IPS-NIHi7 (cell line): Measurements from ENCODE around the gene LSAMP.

ENCODE experiments used
- DNase-seq: peaks from one replicate; pipeline ENCODE4 v3.0.0; 2012; ENCODE audit warnings: mixed read lengths; ENCODE audit errors: extremely low spot score

The LSAMP gene

DNA sequence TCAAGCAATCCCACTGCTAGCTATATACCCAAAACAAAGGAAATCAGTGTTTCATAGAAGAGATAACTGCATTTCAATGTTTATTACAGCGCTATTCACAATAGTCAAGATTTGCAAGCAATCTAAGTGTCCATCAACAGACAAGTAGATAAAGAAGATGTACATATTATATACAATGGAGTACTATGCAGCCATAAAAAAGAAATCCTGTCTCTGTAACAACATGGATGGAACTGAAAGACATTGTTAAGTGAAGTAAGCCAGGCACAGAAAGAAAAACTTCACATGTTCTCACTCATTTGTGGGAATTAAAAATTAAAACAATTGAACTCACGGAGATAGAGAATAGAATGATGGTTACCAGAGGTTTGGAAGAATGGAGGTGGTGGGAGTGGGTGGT, 89.2 kb downstream of the LSAMP start:
- DNase-seq: no peak

DNA sequence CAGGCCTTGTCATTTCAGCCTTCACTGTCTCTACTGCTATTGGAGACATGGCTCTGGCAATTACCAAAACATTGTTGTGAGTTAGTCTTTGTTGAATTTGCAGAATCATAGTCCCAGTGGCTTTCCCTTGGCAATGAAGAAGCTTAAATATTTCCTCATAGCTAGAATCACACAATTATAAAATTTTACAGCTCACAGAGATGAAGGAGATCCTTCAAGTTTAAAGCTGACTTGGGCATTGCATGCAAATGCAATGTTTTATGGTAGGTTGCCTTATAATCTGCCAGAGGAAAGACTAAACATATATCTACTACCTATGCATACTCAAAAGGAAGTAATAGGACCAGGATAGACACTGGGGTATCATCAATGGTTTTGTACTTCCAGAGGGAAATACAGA, 90.9 kb downstream of the LSAMP start:
- no peak for DNase-seq

GRCh38 chr3:116350119-116350733, 95.1 kb downstream of the LSAMP start:
- no peak for DNase-seq

DNA sequence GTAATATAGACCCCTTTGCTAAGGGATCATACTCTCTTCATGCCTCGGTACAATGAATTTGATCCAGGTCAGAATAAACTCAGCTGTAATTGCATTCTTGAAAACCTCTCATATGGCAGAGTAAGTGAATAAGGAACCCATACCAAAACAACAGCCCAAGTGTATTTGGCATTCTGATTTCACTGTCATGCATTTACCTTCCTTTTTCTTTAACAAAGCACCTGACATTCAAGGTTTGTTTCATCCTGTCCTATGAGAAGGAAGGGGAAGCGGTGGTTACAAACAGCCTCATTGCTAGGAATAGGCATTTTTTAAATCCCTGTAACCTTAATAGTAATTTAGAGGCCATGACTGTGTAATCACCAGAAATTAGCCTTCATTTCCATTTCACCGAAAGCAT, 97.1 kb downstream of the LSAMP start:
- DNase-seq: no peak

- DNase-seq: no peak
Measured at GRCh38 chr3:116342499-116342898, 102.8 kb downstream of the LSAMP start.

DNA sequence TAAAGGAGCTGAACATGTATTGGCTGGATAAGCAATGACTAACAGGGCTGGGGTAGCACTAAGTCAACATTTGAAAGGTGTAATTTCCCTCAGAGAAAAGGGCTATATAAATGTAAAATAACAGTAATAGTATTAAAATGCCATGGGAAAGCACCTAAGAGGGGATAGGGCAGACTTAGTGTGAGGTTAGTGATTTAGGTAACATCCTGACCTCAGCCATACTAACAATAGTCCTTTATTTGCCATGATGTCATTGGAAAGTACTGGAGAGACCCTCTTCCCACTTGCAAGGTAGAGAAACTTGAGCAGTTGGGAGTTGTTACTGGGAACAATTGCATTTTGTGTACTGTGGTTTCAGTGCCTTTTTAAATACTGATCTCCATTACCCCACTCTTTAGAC, 103.4 kb downstream of the LSAMP start:
- no peak for DNase-seq

DNA sequence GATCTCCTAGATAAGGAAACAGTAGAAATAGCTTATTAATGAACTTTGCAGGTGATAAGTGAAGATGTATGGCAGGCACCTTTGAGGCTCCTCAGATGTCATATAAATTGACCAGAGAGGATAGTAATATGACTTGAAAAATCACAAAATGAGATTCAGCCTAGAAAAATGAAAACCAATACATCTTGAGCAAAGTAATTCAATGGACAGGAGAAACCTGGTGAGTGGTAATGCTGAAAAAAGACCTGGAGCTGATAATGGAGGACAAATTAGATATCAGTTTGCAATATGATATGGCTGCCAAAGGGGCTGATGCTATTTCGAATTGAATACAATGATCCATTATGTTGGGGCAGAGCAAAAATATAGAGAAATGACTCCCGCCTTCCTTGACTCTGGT, 103.9 kb downstream of the LSAMP start:
- no peak for DNase-seq

DNA sequence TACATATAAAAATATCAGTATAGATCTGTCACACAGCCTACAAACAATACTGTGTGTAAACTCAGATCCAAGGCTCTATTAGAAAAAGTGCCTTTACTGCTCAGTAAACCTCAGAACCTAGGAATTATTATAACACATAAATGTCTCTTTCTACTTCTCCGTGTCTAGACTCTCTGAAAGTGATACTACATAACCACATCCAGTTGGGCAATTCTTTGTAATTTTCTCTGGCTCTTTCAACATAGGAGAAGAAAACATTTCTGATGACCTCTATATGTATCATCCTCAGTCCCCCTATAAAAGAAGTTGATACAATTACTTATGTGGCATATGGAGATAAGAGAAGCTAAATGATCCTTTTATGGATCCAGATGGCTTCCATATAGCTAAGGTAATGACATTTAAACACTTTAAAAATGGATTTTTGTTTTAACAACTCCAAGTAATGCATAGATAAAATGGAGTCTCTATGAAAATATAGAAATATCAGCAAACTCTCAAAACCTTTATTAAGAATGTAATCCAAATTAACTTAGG, 104.5 kb downstream of the LSAMP start:
- DNase-seq: no peak

DNA sequence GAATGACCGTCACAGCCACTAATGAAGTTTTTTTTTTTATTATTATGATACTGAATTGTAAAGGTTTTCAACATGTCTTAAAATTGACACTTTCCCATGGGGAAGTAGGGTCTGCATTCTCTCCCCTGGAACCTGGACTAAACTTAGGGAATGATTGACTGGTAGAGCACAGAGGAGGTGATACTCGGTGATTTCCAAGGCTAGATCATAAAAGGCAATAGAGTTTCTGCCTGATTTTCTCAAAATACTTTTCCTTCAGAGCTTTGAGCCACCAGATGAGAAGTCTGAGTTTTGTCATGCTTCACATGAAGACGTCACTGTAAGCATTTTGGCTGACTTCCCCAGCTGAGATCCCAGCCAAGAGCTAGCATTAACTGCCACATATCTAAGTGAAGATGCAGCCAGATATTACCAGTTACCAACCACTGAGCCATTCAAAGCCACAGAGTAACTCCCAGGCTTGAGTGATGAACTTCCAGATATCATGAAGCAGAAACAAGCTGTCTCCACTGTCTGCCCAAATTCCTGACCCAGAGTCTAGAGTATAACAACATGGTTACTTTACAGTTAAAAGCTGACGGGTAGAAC, 105.8 kb downstream of the LSAMP start:
- DNase-seq: no peak

DNA sequence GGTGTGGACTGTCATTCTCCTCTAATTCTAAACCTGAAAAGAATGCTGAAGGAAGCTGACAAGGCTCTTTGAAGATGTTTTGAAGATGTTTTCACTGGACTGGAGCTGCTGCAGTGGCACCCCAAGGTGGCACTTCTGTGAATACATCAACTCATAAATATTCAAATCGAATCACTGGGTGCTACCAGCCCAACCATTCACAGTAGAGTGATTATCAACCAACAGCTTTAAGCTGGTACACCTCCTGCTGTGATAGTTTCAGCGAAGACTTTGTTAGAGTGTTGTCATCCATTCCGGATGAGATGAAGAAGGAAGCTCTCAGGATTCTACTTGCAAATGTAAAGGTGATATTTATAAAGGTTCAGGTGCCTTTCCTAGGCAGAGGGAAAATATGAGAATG, 106.6 kb downstream of the LSAMP start:
- DNase-seq: no peak

DNA sequence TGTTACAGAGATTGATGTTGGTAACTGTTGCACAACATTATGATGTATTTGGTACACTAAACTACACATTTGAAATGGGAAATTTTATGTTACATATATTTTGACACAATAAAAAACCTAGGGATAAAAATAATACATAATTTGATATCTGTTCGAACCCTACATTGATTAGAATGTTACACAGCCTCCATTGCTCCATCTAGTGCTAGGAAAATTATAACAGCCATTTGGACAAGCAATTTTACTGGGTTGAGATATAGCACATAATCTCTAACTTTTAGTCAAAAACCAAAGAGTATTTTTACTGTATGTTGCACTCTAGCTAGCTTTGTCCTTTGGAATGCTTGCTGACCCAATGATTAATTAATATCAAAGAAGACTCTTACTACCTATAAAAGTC, 108.1 kb downstream of the LSAMP start:
- DNase-seq: no peak

GRCh38 chr3:116331380-116331779, 113.9 kb downstream of the LSAMP start:
- DNase-seq: no peak

- DNase-seq: no peak
Measured at GRCh38 chr3:116322750-116323375, 122.4 kb downstream of the LSAMP start.

- no peak for DNase-seq
Measured at GRCh38 chr3:116318370-116318769, 126.9 kb downstream of the LSAMP start.

GRCh38 chr3:116316771-116317170, 128.5 kb downstream of the LSAMP start:
- DNase-seq: no peak

DNA sequence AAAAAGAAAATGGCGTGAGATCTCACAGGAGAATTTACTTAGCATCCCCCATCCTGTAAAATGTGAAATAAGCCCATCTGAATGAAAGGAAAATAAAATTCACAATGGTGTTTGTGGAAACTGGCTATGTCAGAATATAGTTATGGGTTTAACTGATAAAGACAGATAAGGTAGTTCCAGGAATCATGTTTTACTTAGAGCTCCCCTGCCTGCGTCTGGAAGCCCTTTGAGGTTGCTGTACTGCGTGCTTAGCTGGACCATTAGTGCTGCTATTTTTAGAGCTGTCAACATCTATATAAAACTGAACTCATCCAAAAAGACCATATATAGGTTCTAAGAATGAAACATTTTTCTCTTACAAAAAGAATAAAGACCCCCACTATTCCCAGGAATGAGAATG, 130.8 kb downstream of the LSAMP start:
- DNase-seq: no peak

DNA sequence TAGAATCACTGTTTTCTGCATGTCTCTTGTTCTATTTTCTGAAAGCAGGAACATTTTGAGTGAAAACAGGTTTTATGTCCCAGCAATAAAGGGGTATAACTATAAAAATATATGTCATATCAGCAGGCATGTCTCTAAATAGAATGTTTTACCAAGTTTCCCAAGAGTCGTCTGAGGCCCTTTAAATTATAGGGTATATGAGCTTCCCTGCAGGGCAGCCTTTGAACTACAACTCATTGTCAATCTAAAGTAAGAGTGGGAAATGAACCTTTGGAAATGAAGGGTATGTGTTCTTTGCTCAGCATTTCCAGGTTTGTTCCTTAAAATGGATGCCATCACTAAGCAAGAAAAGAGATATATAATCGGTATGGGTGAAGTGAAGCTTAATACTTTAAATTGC, 138.6 kb downstream of the LSAMP start:
- peak; percentile 11 for DNase-seq

- no peak for DNase-seq
Measured at GRCh38 chr3:116306149-116306548, 139.1 kb downstream of the LSAMP start.

- DNase-seq: no peak
Measured at GRCh38 chr3:116302087-116302747, 143.1 kb downstream of the LSAMP start.

GRCh38 chr3:116301422-116301821, 143.9 kb downstream of the LSAMP start:
- DNase-seq: no peak

GRCh38 chr3:116300226-116300625, 145.1 kb downstream of the LSAMP start:
- no peak for DNase-seq

- no peak for DNase-seq
Measured at GRCh38 chr3:116299646-116300081, 145.6 kb downstream of the LSAMP start.

- DNase-seq: no peak
Measured at GRCh38 chr3:116298151-116298550, 147.1 kb downstream of the LSAMP start.
